Panc1 (cell line): Measurements from ENCODE around the gene TSHZ3. TPM values are rescaled to one million over a fixed set of nuclear protein-coding genes. Genes with fewer than 3 reads are reported as not detected.

Source experiments
- ATAC-seq: fragments of 200-7000 bp; cut with Tn5 transposase; 2 replicates; pipeline ENCODE4 v1.9.1; 2020; ENCODE audit warnings: mild to moderate bottlenecking, moderate library complexity
- BruUV-seq: library from RNA; stranded (reverse); fragments of 400-500 nt; replicated peaks from 2 replicates; lab custom pipeline; 2021; lab: Mats Ljungman, UMichigan
- CTCF ChIA-PET: fragments of 300-600 bp; sonication (Branson Sonifier 250); formaldehyde crosslinking; loops from one replicate; lab custom pipeline; 2022; ENCODE audit warnings: antibody characterized with exemption; lab: Charles Lee
- POLR2A ChIA-PET: fragments of 300-600 bp; sonication (Branson Sonifier 250); formaldehyde crosslinking; loops from one replicate; lab custom pipeline; 2022; ENCODE audit warnings: antibody characterized with exemption; lab: Charles Lee
- DNase-seq: peaks from one replicate; pipeline ENCODE4 v3.0.0-alpha.2; 2010; ENCODE audit warnings: low read depth, low spot score
- H3K27ac ChIP-seq: 2 replicates; pipeline ENCODE4 v1.5.1; 2011; ENCODE audit warnings: mild to moderate bottlenecking, low read length, inconsistent platforms
- H3K27me3 ChIP-seq: fragments of 200-500 bp; sonication (Bioruptor generic); 2 replicates; pipeline ENCODE4 v1.6.0; 2014; ENCODE audit warnings: low read length, inconsistent platforms; ENCODE audit not compliant: control insufficient read depth, insufficient read depth
- H3K36me3 ChIP-seq: fragments of 200-500 bp; sonication (Bioruptor generic); 2 replicates; pipeline ENCODE4 v1.5.1; 2014; ENCODE audit warnings: inconsistent platforms, mild to moderate bottlenecking, low read length, moderate library complexity; ENCODE audit not compliant: control insufficient read depth, insufficient read depth
- H3K4me1 ChIP-seq: 2 replicates; pipeline ENCODE4 v1.5.1; 2011; ENCODE audit warnings: inconsistent platforms, mild to moderate bottlenecking, low read length, moderate library complexity; ENCODE audit not compliant: control insufficient read depth, insufficient read depth
- H3K4me3 ChIP-seq, 2 experiments: 2 replicates each; pipeline ENCODE4 v1.5.1; 2011 to 2012; ENCODE audit warnings: low read depth in 2 of 2, low read length in 2 of 2, mild to moderate bottlenecking in 2 of 2, inconsistent platforms in 1 of 2, moderate library complexity in 1 of 2
- H3K9me3 ChIP-seq: fragments of 200-500 bp; sonication (Bioruptor generic); 2 replicates; pipeline ENCODE4 v1.5.1; 2014; ENCODE audit warnings: low read depth, mild to moderate bottlenecking, inconsistent platforms, low read length, moderate library complexity; ENCODE audit not compliant: control insufficient read depth, insufficient read depth
- POLR2AphosphoS5 ChIP-seq: IDR thresholded peaks from 2 replicates; pipeline ENCODE4 v1.6.1; 2012; ENCODE audit warnings: mild to moderate bottlenecking, low read depth, low read length, moderate library complexity
- SIN3A ChIP-seq: IDR thresholded peaks from 2 replicates; pipeline ENCODE4 v1.6.1; 2012; ENCODE audit warnings: low read depth, mild to moderate bottlenecking, low read length, moderate library complexity, borderline replicate concordance; ENCODE audit not compliant: insufficient read depth
- TCF7L2 ChIP-seq: IDR thresholded peaks from 2 replicates; pipeline ENCODE4 v1.6.1; 2011; ENCODE audit warnings: mild to moderate bottlenecking, low read depth, low read length, inconsistent platforms
- in situ Hi-C: cut with HindIII; loops from 2 replicates; pipeline ENCODE4 v1.10.0; 2016; ENCODE audit warnings: low sequenced_read_pairs, low pct_unique_long_range_greater_than_20kb
- intact Hi-C: fragments of 100-400 bp; cut with micrococcal nuclease; formaldehyde crosslinking; loops from one replicate; pipeline ENCODE4 v1.10.0; 2022; ENCODE audit not compliant: unreplicated experiment
- total RNA-seq: library from RNA; stranded (reverse); gene quantifications from one replicate; pipeline ENCODE4 v1.2.1, GENCODE V29; 2021; ENCODE audit not compliant: unreplicated experiment
- TF ChIP-seq, protein P1 (sequence below), 2 experiments: IDR thresholded peaks; 2 replicates each; pipeline ENCODE4 v1.6.1; 2011 to 2012; ENCODE audit warnings: low read depth in 2 of 2, control low read depth in 1 of 2, low read length in 1 of 2, mild to moderate bottlenecking in 1 of 2, moderate library complexity in 1 of 2; ENCODE audit not compliant: insufficient read depth in 1 of 2
- TF ChIP-seq, protein P2 (sequence below): fragments of 450-650 bp; IDR thresholded peaks from 2 replicates; pipeline ENCODE4 v1.5.1; 2017; ENCODE audit warnings: mild to moderate bottlenecking

Gene TSHZ3
- total RNA-seq, 1 experiment from 2014 or later = 7.8 TPM

DNA sequence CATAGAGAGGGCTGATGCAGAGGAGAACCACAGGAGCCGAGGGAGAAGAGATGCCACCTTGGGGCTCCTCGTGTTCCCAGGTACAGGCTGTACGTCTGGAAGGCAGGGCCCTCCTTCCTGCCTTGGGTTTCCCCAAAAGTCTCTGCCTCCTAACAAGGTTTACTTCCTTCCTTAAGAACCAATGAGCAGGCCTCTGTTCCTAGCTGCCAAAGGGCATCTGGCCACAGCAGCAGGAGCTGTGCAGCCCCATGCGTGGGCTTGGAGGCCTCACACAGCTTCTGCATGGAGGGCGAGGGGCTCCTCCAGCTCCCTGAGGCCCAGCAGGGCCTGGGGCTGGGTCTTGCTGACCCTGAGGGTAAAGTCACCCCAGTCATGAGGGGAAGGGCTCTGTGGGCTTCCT lies 40.6 kb upstream of the TSHZ3 start:
- DNase-seq (no peak), ATAC-seq (no peak)
- no peak overlapping the region for H3K4me3 ChIP-seq
- no peak overlapping the region for H3K27ac ChIP-seq
- H3K4me1 ChIP-seq = no peaks in the 10 kb centered on the region
- no peaks in the 10 kb centered on the region for H3K27me3 ChIP-seq
- ChIA-PET CTCF (interaction anchor here (0.5 kb wide), 1 partner anchor 85 kb away, joined by 3 read pairs; no protein-coding TSS in a partner anchor), POLR2A (no interaction called here)
- in situ Hi-C loops = no loop called here
- H3K9me3 ChIP-seq = no peaks in the 10 kb centered on the region
- BruUV-seq = no TSS peak
- intact Hi-C loops = no loop called here
- no peaks in the 10 kb centered on the region for H3K36me3 ChIP-seq
- TF ChIP-seq, protein P1, sequence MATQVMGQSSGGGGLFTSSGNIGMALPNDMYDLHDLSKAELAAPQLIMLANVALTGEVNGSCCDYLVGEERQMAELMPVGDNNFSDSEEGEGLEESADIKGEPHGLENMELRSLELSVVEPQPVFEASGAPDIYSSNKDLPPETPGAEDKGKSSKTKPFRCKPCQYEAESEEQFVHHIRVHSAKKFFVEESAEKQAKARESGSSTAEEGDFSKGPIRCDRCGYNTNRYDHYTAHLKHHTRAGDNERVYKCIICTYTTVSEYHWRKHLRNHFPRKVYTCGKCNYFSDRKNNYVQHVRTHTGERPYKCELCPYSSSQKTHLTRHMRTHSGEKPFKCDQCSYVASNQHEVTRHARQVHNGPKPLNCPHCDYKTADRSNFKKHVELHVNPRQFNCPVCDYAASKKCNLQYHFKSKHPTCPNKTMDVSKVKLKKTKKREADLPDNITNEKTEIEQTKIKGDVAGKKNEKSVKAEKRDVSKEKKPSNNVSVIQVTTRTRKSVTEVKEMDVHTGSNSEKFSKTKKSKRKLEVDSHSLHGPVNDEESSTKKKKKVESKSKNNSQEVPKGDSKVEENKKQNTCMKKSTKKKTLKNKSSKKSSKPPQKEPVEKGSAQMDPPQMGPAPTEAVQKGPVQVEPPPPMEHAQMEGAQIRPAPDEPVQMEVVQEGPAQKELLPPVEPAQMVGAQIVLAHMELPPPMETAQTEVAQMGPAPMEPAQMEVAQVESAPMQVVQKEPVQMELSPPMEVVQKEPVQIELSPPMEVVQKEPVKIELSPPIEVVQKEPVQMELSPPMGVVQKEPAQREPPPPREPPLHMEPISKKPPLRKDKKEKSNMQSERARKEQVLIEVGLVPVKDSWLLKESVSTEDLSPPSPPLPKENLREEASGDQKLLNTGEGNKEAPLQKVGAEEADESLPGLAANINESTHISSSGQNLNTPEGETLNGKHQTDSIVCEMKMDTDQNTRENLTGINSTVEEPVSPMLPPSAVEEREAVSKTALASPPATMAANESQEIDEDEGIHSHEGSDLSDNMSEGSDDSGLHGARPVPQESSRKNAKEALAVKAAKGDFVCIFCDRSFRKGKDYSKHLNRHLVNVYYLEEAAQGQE (IDR thresholded peaks at IDR 0.05; ENCODE audit: insufficient read depth in 1 of 2, low read depth in 2 of 2, low read length in 1 of 2) = no peak
- TF ChIP-seq SIN3A = no peak
- TF ChIP-seq POLR2AphosphoS5 = no peak
- TF ChIP-seq TCF7L2 = no peak
- TF ChIP-seq, protein P2, sequence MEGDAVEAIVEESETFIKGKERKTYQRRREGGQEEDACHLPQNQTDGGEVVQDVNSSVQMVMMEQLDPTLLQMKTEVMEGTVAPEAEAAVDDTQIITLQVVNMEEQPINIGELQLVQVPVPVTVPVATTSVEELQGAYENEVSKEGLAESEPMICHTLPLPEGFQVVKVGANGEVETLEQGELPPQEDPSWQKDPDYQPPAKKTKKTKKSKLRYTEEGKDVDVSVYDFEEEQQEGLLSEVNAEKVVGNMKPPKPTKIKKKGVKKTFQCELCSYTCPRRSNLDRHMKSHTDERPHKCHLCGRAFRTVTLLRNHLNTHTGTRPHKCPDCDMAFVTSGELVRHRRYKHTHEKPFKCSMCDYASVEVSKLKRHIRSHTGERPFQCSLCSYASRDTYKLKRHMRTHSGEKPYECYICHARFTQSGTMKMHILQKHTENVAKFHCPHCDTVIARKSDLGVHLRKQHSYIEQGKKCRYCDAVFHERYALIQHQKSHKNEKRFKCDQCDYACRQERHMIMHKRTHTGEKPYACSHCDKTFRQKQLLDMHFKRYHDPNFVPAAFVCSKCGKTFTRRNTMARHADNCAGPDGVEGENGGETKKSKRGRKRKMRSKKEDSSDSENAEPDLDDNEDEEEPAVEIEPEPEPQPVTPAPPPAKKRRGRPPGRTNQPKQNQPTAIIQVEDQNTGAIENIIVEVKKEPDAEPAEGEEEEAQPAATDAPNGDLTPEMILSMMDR = no peak

DNA sequence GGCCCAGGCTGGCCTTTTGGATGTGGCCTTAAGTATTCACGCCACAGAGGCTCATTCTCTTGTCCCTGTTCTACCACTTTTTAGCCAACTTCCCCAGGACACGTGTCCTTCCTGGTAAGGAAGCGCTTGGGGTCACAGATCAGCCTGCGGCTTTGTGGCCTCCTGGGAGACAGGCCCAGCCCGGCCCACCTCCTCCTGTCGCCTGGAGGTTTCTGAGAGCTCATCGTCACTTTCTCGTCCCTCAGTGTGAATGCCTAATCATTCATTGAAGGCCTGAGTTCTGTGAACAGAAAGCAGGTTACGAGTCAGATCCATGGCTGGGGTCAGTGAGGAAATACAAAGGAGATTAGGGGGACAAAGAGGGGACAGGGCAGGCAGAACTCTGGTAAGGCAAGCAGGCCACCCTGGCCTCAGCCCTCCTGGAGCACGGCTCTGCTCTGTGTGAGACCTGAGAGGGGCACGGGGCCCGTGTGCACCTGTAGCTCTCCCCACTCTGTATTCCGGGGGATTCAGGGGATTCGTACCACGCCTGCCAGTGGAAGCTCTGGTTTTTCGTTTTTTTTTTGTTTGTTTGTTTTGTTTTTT lies 38.6 kb upstream of the TSHZ3 start:
- in situ Hi-C loops (no loop called here), intact Hi-C loops (no loop called here)
- no peak overlapping the region for H3K4me3 ChIP-seq
- CTCF ChIA-PET = no interaction called here
- TF ChIP-seq POLR2AphosphoS5 (no peak), SIN3A (no peak), TCF7L2 (no peak)
- TF ChIP-seq, protein P1 (IDR thresholded peaks at IDR 0.05; ENCODE audit: insufficient read depth in 1 of 2, low read depth in 2 of 2, low read length in 1 of 2) = no peak
- TF ChIP-seq, protein P2 = no peak
- BruUV-seq = no TSS peak
- POLR2A ChIA-PET = no interaction called here
- no peak overlapping the region for H3K27ac ChIP-seq
- ATAC-seq (no peak), DNase-seq (no peak)
- H3K27me3 ChIP-seq = no peaks in the 10 kb centered on the region
- no peaks in the 10 kb centered on the region for H3K4me1 ChIP-seq
- no peaks in the 10 kb centered on the region for H3K36me3 ChIP-seq
- no peaks in the 10 kb centered on the region for H3K9me3 ChIP-seq
